ENCODE data around the gene MYCT1. TPM values are rescaled to one million over a fixed set of nuclear protein-coding genes. Genes with fewer than 3 reads are reported as not detected.

MYCT1 gene
- total and polyA plus RNA-seq, 12 donors = 3.9 to 17.9 (median 6.4) TPM

DNA sequence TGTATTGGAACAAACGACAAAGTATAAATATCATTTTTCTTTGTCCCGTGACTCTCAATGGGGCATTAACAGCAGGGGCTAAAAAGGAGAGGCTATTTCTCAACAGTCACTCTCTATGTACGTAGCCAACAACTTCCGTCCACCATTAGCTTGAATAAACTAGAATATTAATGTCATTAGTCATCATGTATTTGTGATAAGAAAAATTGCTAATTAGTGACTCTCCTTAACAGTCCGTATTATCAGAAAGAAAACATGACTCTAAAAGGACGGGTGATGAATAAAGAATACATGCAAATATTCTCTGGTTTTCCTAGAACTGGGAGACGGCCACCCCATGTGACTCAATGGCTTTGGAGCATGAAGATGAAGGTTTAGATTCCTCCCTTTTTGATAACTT is 71.5 kb downstream of the MYCT1 start:
- H3K4me3 ChIP-seq = no peak overlapping the region
- intact Hi-C loops (cut with DNase I) = no loop called here
- no peaks in the 10 kb centered on the region for H3K27me3 ChIP-seq
- H3K27ac ChIP-seq = no peak overlapping the region
- TF ChIP-seq, protein P1, sequence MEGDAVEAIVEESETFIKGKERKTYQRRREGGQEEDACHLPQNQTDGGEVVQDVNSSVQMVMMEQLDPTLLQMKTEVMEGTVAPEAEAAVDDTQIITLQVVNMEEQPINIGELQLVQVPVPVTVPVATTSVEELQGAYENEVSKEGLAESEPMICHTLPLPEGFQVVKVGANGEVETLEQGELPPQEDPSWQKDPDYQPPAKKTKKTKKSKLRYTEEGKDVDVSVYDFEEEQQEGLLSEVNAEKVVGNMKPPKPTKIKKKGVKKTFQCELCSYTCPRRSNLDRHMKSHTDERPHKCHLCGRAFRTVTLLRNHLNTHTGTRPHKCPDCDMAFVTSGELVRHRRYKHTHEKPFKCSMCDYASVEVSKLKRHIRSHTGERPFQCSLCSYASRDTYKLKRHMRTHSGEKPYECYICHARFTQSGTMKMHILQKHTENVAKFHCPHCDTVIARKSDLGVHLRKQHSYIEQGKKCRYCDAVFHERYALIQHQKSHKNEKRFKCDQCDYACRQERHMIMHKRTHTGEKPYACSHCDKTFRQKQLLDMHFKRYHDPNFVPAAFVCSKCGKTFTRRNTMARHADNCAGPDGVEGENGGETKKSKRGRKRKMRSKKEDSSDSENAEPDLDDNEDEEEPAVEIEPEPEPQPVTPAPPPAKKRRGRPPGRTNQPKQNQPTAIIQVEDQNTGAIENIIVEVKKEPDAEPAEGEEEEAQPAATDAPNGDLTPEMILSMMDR (IDR thresholded peaks at IDR 0.05) = no peak
- TF ChIP-seq POLR2A (IDR thresholded peaks at IDR 0.05) = no peak
- H3K9me3 ChIP-seq (replicated peaks in 1 of 3) = no peaks in the 10 kb centered on the region
- WGBS, 4 donors = 69 to 78% (median 71%) methylated on average over 7 of the region's 7 CpGs
- DNase-seq = no peak
- H3K36me3 ChIP-seq (replicated peaks in 1 of 2) = no peaks in the 10 kb centered on the region
- no peaks in the 10 kb centered on the region for H3K4me1 ChIP-seq (replicated peaks in 1 of 2)

DNA sequence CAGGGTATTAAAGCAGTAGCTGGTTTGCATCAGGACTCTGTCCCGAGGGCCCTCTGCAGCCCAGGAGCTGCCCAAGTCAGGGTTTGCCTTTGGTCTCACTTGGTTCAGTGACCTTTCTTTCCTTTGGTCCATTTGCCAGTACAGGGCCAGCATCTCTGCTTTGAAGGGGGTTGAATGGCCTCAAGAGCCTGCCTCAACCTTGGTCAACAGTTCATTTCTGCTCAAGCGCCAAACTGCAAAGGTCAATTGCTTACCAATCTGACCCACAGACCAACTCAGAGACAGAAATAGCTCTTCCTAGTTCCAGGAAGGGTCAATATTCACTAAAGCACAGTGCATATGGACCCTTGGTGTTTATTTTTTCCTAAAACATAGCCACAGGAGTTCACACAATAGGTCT is 72.3 kb downstream of the MYCT1 start:
- no peaks in the 10 kb centered on the region for H3K27me3 ChIP-seq
- H3K4me1 ChIP-seq (replicated peaks in 1 of 2) = no peaks in the 10 kb centered on the region
- intact Hi-C loops (cut with DNase I) = no loop called here
- no peak for TF ChIP-seq POLR2A (IDR thresholded peaks at IDR 0.05)
- TF ChIP-seq, protein P1 (IDR thresholded peaks at IDR 0.05) = no peak
- H3K4me3 ChIP-seq = no peak overlapping the region
- H3K36me3 ChIP-seq (replicated peaks in 1 of 2) = no peaks in the 10 kb centered on the region
- H3K9me3 ChIP-seq (replicated peaks in 1 of 3) = no peaks in the 10 kb centered on the region
- no peak overlapping the region for H3K27ac ChIP-seq
- WGBS, 4 donors = 70 to 92% (median 77%) methylated on average over 1 to 2 of the region's 2 CpGs
- DNase-seq = no peak

DNA sequence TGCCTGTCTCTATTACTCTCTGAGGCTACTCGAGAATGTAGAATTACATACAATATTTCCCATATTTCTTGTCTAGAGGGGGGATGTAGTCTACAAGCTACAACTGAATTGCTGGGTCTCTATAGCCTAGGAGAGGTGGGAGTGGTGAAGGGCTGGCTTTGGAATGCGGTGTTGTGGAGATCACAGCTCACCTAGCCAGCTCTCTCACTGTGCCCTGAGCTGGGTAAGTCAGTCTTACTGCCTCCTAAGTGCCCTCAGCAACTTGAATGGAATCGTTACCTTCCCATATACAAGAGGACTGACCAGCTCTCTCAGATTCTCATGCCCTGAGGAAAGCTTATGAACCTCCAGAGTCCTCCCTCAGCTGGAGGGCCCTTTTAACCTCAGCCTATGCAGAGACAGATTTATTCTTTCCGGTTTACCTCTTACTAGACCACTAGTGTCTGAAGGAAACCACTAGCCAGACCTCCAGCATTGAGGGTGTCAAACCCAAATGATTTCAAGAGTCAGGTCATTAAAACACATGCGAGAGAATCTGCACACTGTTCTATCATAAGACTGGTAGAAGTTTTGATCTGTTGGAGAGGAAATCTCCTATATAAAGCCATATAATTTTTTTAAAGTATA is 73.5 kb downstream of the MYCT1 start:
- TF ChIP-seq, protein P1 (IDR thresholded peaks at IDR 0.05) = no peak
- TF ChIP-seq POLR2A (IDR thresholded peaks at IDR 0.05) = no peak
- Histone ChIP-seq H3K4me3 (no peak overlapping the region), H3K27me3 (no peaks in the 10 kb centered on the region), H3K4me1 (replicated peaks in 1 of 2) (no peaks in the 10 kb centered on the region), H3K36me3 (replicated peaks in 1 of 2) (no peaks in the 10 kb centered on the region), H3K9me3 (replicated peaks in 1 of 3) (no peaks in the 10 kb centered on the region), H3K27ac (no peak overlapping the region)
- 58 to 73% (median 66%) methylated on average over 5 of the region's 5 CpGs for WGBS, 4 donors
- intact Hi-C loops (cut with DNase I) = no loop called here
- no peak for DNase-seq

Other genes starting within 250 kb of the MYCT1 start
- 100 to 1,000 TPM in 5 of 9 donors, 10 to 100 TPM in 4; 46.4 to 170 (median 108) TPM for gene SYNE1, start 60.5 kb upstream of the MYCT1 start, total RNA-seq
- gene SYNE1, start 60.5 kb upstream of the MYCT1 start, polyA plus RNA-seq = 10 to 100 TPM; 29.0 to 74.7 (median 64.9) TPM
- 1 to 10 TPM in 3 of 9 donors, under 1 TPM in 3, not detected in 3; 0.22 to 2.8 (median 0.88) TPM for gene VIP, start 52.9 kb downstream of the MYCT1 start, total RNA-seq
- gene VIP, start 52.9 kb downstream of the MYCT1 start, polyA plus RNA-seq = 10 to 100 TPM in 1 of 3 donors, 1 to 10 TPM in 2; 4.1 to 19.5 (median 9.6) TPM

Measured in adrenal gland (tissue), 12 donors.